Endodermal cell (in vitro differentiated cells): ENCODE data around the gene KIR3DL2. TPM values are rescaled to one million over a fixed set of nuclear protein-coding genes. Genes with fewer than 3 reads are reported as not detected.

Experiments used
- DNase-seq: peaks from one replicate; pipeline ENCODE4 v3.0.0-alpha.2; 2017
- H3K27ac ChIP-seq: 2 replicates; pipeline ENCODE4 v1.5.1; 2013; ENCODE audit warnings: mild to moderate bottlenecking, low read depth, low read length, moderate library complexity
- H3K27me3 ChIP-seq: 2 replicates; pipeline ENCODE4 v1.6.1; 2013; ENCODE audit warnings: mild to moderate bottlenecking, low read length, moderate library complexity; ENCODE audit not compliant: insufficient read depth, control insufficient read depth, poor library complexity, severe bottlenecking
- H3K36me3 ChIP-seq: 2 replicates; pipeline ENCODE4 v1.7.0; 2013; ENCODE audit warnings: mild to moderate bottlenecking, low read length, moderate library complexity; ENCODE audit not compliant: control insufficient read depth, insufficient read depth
- H3K4me1 ChIP-seq: one replicate; pipeline ENCODE4 v1.7.0; 2013; ENCODE audit warnings: low read length; ENCODE audit not compliant: control insufficient read depth, insufficient read depth
- H3K4me3 ChIP-seq: 2 replicates; pipeline ENCODE4 v1.5.1; 2013; ENCODE audit warnings: mild to moderate bottlenecking, low read length, moderate library complexity
- H3K9ac ChIP-seq: 2 replicates; pipeline ENCODE4 v1.6.1; 2013; ENCODE audit warnings: mild to moderate bottlenecking, low read length, moderate library complexity; ENCODE audit not compliant: poor library complexity, severe bottlenecking; ENCODE audit errors: extremely low read depth
- H3K9me3 ChIP-seq: 2 replicates; pipeline ENCODE4 v1.6.1; 2013; ENCODE audit warnings: mild to moderate bottlenecking, low read length, moderate library complexity; ENCODE audit not compliant: control insufficient read depth
- H3K27ac Mint-ChIP-seq: 2 replicates; pipeline ENCODE4 v1.8.0; 2020; ENCODE audit warnings: mixed read lengths
- H3K27me3 Mint-ChIP-seq: 2 replicates; pipeline ENCODE4 v1.8.0; 2021; ENCODE audit warnings: mild to moderate bottlenecking, mixed read lengths; ENCODE audit not compliant: insufficient read depth
- H3K36me3 Mint-ChIP-seq: 2 replicates; pipeline ENCODE4 v1.8.0; 2020; ENCODE audit warnings: low read depth, mixed read lengths
- H3K4me1 Mint-ChIP-seq: 2 replicates; pipeline ENCODE4 v1.8.0; 2020; ENCODE audit warnings: mixed read lengths
- H3K4me3 Mint-ChIP-seq: 2 replicates; pipeline ENCODE4 v1.8.0; 2020; ENCODE audit warnings: mild to moderate bottlenecking, moderate library complexity, mixed read lengths
- H3K9me3 Mint-ChIP-seq: 2 replicates; pipeline ENCODE4 v1.8.0; 2020; ENCODE audit warnings: mild to moderate bottlenecking, mixed read lengths
- CTCF ChIP-seq: fragments of 200-600 bp; sonication (generic); conservative IDR thresholded peaks from 2 replicates; pipeline ENCODE4 v1.5.0; 2021; ENCODE audit warnings: antibody characterized with exemption, mild to moderate bottlenecking
- WGBS, 2 experiments: methylation state at CpG; one replicate each; pipeline versions ENCODE4 v1.1.5 to v1.1.7; 2013; ENCODE audit warnings: missing lambda C conversion rate in 2 of 2, mixed read lengths in 1 of 2; ENCODE audit not compliant: insufficient coverage in 1 of 2, insufficient read length in 1 of 2; 5-methylcytosine and 5-hydroxymethylcytosine counted together
- total RNA-seq, 2 donors: library from RNA; stranded (reverse); fragmentation: NEBNext Ultra II Directional in 1 of 2; extraction: Animal tissue kit (Norgen Biotek cat#: 25700) in 1 of 2; gene quantifications; 2 replicates in 1 of 2; 3 replicates in 1 of 2; pipeline ENCODE4 v1.2.1, GENCODE V29; 2021

Gene KIR3DL2
- total RNA-seq, 2 donors from 2014 or later, result not detected

GRCh38 chr19:54875506-54875905, 25.3 kb downstream of the KIR3DL2 start:
- H3K27ac ChIP-seq, result no peak overlapping the region

GRCh38 chr19:54877471-54877870, 27.2 kb downstream of the KIR3DL2 start:
- H3K36me3 Mint-ChIP-seq, result no peaks in the 10 kb centered on the region
- WGBS, 2 experiments, result 58 to 81% methylated on average over 3 of the region's 3 CpGs
- H3K9me3 ChIP-seq, result no peaks in the 10 kb centered on the region
- no peak for TF ChIP-seq CTCF
- H3K4me3 ChIP-seq, result no peak overlapping the region
- no peak overlapping the region for H3K9ac ChIP-seq
- H3K36me3 ChIP-seq, result no peaks in the 10 kb centered on the region
- no peaks in the 10 kb centered on the region for H3K4me1 Mint-ChIP-seq
- H3K27ac Mint-ChIP-seq, result no peak overlapping the region
- peaks cover 16% of the 10 kb centered on the region for H3K27me3 ChIP-seq
- no peaks in the 10 kb centered on the region for H3K4me1 ChIP-seq
- peaks cover 31% of the 10 kb centered on the region for H3K27me3 Mint-ChIP-seq
- H3K4me3 Mint-ChIP-seq, result no peak overlapping the region
- H3K9me3 Mint-ChIP-seq, result no peaks in the 10 kb centered on the region
- H3K27ac ChIP-seq, result no peak overlapping the region
- DNase-seq, result no peak

More at GRCh38 chr19:54875506-54875905, 25.3 kb downstream of the KIR3DL2 start:
- Histone ChIP-seq H3K4me3 (no peak overlapping the region), H3K9me3 (no peaks in the 10 kb centered on the region), H3K27me3 (peaks cover 16% of the 10 kb centered on the region), H3K36me3 (no peaks in the 10 kb centered on the region), H3K4me1 (no peaks in the 10 kb centered on the region), H3K9ac (no peak overlapping the region)
- Mint-ChIP-seq H3K9me3 (no peaks in the 10 kb centered on the region), H3K4me1 (peaks cover 8% of the 10 kb centered on the region), H3K4me3 (no peak overlapping the region), H3K27me3 (peaks cover 27% of the 10 kb centered on the region), H3K36me3 (no peaks in the 10 kb centered on the region), H3K27ac (no peak overlapping the region)
- no peak for DNase-seq
- WGBS, 2 experiments, result 75 to 80% methylated on average over 1 to 2 of the region's 2 CpGs
- no peak for TF ChIP-seq CTCF

GRCh38 chr19:54881884-54882283, 31.6 kb downstream of the KIR3DL2 start:
- Histone ChIP-seq H3K9ac (no peak overlapping the region), H3K9me3 (no peaks in the 10 kb centered on the region), H3K4me1 (no peaks in the 10 kb centered on the region), H3K4me3 (no peak overlapping the region), H3K27ac (no peak overlapping the region), H3K36me3 (no peaks in the 10 kb centered on the region), H3K27me3 (no peaks in the 10 kb centered on the region)
- no peak overlapping the region for H3K27ac Mint-ChIP-seq
- H3K27me3 Mint-ChIP-seq, result peaks cover 22% of the 10 kb centered on the region
- H3K4me1 Mint-ChIP-seq, result no peaks in the 10 kb centered on the region
- no peak for DNase-seq
- TF ChIP-seq CTCF, result no peak
- peaks cover 1% of the 10 kb centered on the region for H3K9me3 Mint-ChIP-seq
- 91 to 93% methylated on average over 3 to 6 of the region's 6 CpGs for WGBS, 2 experiments
- H3K4me3 Mint-ChIP-seq, result no peak overlapping the region
- no peaks in the 10 kb centered on the region for H3K36me3 Mint-ChIP-seq
